AG10803 (cell line): ENCODE measurements around the gene ZNF319.

Source experiments
- DNase-seq: peaks from one replicate; pipeline ENCODE4 v3.0.0; 2010; ENCODE audit warnings: low read depth
- H3K4me3 ChIP-seq: 2 replicates; pipeline ENCODE4 v1.5.1; 2011; ENCODE audit warnings: mild to moderate bottlenecking, low read length, control low read depth
- CTCF ChIP-seq: conservative IDR thresholded peaks from 2 replicates; pipeline ENCODE4 v1.5.1; 2011; ENCODE audit warnings: mild to moderate bottlenecking, low read length, control low read depth, inconsistent platforms

ZNF319 gene

GRCh38 chr16:58029410-58029809 lies 28.9 kb upstream of the ZNF319 start:
- DNase-seq = no peak
- H3K4me3 ChIP-seq = no peak overlapping the region
- TF ChIP-seq CTCF = no peak

DNA sequence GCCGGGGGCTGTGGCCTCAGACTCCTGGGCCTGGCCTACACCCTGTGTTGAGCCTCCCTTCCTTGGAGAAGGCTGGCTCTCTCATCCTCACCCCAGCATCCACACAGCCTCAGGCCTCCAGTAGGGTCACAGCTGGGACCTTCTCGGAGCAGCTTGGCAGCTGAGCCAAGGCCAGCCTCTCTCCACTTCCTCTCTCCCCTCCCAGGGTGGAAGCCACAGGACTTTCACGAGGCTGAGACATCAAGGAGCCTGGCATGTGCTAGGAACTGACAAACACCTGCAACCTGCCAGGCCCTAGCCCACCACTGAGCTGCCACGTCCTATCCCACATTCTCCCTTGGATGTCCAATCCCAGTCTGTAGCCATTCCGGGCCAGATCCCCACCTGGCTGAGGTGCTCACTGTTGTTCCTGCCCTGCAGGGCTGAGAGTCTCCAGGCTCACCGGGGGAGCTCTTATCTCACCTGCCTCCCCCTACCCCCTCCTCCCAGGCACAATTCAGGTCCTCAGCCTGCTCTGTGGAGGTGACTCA lies 28.1 kb upstream of the ZNF319 start:
- no peak overlapping the region for H3K4me3 ChIP-seq
- no peak for DNase-seq
- no peak for TF ChIP-seq CTCF

DNA sequence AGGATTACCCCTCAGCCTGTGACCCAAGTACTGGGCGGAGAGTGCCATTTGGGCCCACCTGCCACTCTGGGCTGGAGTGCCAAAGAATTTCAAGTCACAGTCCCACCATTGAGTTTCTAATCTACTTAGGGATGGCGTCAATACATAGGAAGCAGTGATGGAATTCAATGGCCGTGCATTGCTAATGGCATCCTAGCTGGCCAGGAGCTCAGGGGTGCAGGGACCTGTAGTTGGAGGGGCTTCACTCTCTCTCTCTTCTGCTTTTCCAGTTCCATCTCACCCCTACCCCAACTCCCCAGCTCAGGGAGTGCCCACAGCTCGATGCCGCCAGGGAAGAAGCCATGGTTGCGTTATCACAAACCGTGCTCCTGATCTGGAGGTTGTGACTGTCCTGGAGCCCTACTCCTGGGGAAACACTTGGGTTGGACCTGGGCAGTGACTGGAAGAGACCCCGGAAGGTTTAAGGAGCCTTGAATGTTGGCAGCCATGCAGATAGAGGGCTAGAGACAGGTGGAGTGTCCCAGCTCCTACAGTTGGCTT lies 27.5 kb upstream of the ZNF319 start:
- no peak overlapping the region for H3K4me3 ChIP-seq
- TF ChIP-seq CTCF = no peak
- no peak for DNase-seq

- no peak for TF ChIP-seq CTCF
- H3K4me3 ChIP-seq = no peak overlapping the region
- no peak for DNase-seq
Measured at GRCh38 chr16:58027161-58027915, 26.9 kb upstream of the ZNF319 start.

GRCh38 chr16:58026705-58027160 lies 26.3 kb upstream of the ZNF319 start:
- TF ChIP-seq CTCF = no peak
- peak overlapping the region; percentile 63; the same call in 1 of the 2 replicates for H3K4me3 ChIP-seq

DNA sequence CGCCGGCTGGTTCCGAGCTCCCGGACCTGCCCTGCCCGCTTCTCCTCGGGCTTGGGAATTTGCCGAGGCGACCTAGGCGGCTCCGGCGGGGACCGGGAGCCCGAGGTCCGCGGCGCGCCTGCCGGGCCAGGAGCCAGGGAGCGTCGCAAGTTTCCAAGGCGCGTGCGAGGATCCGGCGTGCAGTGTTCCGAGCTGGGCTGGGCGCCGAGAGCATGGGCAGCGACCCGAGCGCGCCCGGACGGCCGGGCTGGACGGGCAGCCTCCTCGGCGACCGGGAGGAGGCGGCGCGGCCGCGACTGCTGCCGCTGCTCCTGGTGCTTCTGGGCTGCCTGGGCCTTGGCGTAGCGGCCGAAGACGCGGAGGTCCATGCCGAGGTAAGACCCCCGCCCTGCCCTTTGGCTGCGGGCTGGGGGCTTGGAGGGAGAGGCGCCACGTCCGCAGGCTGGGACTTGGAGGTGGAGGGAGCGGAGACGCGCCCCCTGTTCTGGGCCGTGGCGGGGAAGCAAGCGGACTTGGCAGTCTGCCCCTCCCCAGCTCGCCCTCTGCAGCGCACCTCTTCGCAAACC lies 25.8 kb upstream of the ZNF319 start:
- H3K4me3 ChIP-seq = peak overlapping the region; percentile 63
- TF ChIP-seq CTCF = no peak
- DNase-seq = peak; percentile 45

More at GRCh38 chr16:58026705-58027160, 26.3 kb upstream of the ZNF319 start:
- DNase-seq = no peak
